NCI-H1092 treated with DMSO at 0.1 percent for 48 hours (cell line): ENCODE measurements around the gene PROP1.
"Not testable (repeated sequence)": the region's sequence is repeated elsewhere in the genome, so short reads cannot be mapped to it uniquely, and the experiment has no call there.

Experiments used
- DNase-seq: peaks from one replicate; lab custom pipeline; 2025; lab: John Stamatoyannopoulos, UW

Gene PROP1

DNA sequence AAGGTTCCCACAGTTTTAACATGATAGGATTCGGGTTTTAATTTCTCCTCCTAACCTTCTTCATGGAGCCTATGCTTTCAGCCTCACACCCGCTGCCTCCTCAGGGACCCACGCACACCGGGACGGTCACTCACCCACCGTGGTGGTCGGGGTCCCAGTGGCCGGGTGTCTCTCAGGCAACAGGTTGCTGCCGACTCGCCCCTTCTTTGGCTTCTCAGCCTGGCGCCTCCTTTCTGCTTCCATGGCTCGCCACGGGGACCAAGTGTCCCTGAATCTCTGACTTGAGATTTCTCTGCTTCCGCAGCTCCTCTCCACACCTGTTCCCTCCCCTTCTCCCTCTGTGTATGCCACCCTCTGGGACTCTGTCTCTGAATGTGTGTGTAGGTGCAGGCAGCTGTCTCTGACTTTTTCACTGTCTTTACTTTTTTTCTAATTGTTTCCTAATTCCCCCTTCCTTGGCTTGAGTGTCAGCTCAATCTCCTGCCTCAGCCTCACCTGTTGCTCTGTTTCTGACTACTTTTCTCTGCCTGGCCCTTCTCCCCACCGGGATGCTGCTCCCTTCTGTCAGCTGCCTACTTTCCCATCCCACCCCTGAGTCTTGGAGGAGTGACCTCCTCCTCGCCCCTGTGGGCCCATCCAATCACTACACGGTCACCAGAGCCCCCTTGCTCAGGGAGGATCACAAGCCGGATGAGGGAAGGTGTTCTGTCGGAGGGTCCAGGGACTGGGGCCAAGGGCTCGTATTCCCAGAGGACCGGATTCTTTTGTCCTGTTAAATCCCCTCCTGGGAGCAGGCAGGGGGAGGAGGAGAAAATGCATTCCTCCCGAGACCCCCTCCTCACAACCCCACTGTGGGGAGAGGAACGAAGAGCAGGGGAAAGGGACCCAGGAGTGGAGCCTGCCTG is at the start of gene PROP1:
TSS of gene PROP1 (minus strand) at position 552 of the 905 bp plus-strand sequence. CDS start at position 243, 309 bp downstream.
- DNase-seq = no peak

DNA sequence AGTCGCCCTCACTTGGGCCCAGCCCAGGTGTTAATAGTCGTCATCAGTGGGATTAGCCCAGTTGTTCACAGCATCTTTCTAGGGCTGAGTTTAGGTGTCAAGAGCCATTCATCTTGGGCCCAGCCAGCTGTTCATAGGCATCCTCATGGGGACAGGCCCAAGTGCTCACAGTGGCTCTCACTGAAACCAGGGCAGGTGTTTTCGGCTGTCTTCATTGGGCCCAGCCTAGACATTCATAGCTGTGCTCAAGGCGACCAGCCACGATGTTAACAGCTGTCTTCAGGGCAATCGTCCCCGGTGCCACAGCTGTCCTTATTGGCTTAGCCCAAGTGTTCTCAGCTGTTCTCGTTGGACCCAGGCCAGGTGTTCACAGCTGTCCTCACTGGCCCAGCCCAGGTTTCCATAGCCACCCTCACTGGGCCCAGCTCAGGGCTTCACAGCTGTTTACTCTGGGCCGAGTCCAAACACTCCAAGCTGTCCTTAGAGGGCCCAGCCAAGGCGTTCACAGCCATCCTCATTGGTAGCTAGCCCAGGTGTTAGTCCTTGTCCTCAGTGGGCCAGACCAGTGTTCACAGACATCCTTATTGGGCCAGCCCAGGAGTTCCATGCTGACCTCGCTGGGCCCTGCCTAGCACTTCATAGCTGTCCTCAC is 23.5 kb upstream of the PROP1 start:
- DNase-seq = not testable (repeated sequence)

DNA sequence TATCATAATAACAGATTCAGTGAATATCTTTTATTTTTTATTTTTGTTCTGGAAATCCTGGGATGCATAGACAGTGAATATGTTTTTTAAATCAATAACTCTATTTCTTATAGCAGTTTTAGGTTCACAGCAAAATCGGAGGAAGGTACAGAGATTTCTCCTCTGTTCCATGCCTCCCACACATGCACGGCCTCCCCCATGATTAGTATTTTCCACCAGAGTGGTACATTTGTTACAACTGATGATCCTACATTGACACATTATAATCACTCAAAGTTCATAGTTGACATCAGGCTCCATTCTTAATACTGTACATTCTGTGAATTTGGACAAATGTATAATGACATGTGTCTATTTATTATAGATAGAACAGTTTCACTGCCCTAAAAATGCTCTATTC is 16.7 kb upstream of the PROP1 start:
- not testable (repeated sequence) for DNase-seq

DNA sequence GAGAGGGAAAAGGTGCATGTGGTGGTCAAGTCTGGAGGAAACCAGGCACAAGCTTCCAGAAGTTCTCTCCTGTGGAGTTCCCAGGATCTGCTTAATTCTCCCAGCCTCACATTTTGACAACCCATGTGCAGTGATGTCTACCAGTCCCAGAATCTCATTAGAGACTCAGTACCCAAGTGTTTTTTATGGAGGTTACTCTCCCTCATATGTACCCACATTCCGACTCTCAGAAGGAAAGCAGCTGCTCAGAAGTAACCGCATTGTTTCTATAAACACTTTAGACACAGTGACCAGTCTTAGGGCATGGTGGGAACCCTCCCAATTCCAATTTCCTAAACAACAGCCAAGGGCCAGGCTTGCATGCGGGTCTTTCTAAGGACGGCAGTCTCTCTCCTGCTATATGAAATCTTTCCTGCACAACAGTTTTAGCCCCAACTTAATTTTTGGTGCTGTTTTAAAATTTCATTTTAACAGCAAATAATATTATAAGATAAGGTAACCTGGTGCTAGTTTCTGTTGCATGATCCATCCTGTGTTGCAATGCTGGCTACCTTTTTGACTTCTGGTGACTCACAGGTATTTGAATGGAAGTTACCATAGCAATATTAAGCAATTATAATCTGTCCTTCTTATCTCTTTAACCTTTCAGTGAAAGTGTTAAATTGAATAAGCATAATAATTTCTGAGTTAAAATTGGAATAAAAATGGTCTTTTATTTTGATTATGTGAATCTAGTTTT is 15.9 kb upstream of the PROP1 start:
- not testable (repeated sequence) for DNase-seq

DNA sequence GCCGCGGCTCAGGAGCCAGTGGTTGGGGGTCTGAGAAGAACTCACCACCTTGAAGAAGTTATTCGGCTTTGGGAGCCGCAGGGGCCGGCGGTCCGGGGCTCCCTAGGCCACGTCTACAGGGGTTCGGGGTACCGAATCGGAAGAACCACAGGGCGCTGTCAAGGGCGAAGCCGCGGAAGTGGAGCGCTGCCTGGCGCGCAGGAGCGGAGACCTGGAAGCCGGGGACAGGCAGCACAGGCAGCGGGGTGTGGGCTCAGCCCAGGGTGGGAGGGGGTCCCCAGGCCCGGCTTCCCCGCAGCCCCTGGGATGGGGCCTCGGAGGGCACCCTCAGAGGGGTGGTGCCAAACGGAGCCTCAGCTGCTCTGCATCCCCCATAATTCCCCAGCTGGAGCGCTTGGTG is 11.2 kb upstream of the PROP1 start:
- not testable (repeated sequence) for DNase-seq

DNA sequence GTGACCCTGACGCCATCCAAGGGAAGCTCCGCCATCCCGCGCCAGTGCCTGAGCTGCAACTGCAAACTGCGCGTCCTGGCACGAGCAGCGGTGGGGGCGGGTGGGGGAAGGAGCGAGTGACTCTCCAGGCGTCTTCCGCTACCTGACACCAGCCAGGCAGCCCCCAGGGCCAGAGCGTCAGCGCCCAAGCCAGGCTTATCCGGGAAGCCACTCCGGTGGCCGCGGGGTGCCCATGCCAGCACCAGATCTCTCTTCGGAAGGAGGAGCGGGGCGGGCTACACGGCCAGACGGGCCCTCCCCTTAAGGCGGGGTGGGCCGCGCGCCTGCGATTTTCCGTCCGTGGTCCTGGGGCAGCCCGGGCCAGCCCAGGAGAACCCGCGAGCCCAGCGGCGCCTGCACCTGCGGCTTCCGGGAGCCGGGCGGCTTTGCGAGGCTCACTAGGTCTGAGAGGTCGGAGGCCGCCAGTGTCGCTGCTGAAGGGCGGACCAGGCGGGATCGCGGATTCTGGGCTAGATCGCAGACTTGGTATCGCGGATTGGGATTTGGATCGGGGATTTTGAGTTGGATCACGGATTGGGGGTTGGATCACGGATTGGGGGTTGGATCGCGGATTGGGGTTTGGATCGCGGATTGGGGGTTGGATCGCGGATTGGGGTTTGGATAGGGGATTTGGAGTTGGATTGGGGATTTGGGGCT is 10.6 kb upstream of the PROP1 start:
- not testable (repeated sequence) for DNase-seq

DNA sequence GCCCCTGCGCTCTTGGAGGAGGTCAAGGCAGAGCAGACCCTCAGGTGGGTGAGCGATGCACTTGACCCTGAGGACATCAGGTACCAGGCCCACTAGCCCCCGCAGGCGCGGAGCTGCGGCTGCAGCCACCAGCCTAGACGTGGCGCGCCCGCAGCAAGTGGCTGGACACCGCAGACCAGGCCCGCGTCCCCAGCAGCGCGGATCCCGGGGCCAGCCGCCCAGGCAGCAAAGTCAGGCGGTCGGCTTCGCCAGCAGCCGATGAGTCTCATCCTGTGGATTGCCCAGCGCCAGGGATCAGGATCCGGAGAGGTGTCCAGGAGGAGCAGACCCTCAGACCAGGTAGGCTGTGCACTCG is 10.1 kb upstream of the PROP1 start:
- DNase-seq = not testable (repeated sequence)

DNA sequence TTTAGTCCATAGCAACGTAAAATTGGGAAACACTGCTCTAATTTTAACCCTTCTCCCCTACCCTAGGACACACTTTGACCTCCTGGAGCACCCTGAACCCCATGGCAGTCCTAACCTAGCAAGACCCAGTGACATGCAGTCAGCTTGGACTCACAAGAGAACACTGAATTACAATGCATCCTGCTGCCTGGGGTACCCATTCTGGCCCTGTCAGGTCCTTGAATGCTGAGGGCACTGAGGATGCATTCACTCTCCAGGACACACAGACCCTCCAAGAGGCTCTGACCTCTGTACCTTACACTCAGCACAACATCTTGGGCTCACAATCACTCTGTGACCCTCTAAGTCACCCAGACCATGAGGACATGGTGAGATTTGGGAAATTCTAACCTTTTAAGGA is 1.8 kb upstream of the PROP1 start:
- DNase-seq = no peak

DNA sequence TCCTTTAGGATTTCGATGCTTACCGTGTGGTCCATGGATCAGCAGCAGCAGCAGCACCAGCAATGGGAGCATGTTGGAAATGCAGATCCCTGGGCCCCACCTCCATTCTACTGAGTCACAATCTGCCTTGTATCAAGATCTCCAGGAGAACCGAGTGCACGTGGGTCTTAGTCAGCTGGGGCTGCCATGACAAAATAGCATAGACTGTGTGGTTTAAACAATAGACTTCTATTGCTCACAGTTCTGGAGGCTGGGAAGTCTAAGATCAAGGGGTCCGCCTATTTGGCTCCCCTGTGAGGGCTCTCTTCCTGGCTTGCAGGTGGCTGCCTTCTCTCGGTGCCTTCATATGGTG is 1.3 kb upstream of the PROP1 start:
- DNase-seq = no peak

DNA sequence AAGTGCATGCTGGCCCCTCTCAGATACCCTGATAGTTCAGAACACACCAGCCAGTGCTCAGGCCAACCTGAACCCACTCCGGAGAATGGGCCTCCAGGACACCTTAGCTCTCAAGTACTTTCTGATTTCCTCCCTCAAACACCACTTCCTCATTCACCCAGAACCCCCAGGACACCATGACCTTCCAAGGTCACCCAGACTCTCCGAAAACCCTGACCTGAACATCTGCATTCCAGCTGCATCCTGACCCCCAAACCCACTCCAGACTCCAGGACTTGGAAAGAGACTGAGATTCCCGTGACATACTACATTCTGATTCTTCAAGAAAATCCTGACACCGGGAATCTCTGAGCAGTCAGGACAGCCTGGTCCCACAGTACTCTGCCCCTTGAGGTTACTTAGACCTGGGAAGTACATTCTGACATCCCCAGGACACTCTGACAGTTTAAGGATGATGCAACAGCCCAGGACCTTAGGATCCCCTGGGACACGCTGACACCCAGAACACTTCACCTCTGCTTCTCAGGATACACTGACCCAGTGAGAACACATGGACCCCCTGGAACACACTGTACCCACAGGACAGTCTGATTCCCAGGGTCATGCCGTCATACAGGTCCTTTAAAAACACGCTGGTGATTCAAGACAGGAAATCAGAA is 747 bp upstream of the PROP1 start:
- DNase-seq = no peak

DNA sequence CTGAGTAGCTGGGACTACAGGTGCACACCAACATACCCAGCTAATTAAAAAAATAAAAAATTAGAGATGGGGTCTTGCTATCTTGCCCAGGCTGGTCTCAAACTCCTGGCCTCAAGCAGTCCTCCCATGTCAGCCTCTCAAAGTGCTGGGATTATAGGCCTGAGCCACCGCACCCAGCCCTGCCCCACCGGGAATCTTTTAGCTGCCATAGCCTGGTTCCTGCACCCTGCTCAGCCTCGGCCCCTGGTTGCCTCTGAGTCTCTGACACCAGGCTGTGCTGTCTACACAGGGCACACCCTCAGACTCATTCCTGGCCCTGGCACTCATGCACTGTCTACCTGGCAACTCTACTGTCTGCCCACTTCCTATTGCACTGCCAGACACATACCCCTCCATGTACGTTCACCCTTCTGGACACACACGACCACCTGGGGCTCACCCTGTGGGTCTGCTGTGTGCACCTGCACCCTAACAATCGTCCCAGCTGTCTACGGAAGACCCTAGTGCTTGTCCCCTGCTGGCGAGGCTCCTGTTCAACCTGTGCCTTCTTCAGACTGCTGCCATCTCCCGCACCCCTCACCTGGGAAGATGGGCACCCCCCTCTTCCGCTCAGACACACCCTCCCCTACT is 1.4 kb downstream of the PROP1 start:
- no peak for DNase-seq

DNA sequence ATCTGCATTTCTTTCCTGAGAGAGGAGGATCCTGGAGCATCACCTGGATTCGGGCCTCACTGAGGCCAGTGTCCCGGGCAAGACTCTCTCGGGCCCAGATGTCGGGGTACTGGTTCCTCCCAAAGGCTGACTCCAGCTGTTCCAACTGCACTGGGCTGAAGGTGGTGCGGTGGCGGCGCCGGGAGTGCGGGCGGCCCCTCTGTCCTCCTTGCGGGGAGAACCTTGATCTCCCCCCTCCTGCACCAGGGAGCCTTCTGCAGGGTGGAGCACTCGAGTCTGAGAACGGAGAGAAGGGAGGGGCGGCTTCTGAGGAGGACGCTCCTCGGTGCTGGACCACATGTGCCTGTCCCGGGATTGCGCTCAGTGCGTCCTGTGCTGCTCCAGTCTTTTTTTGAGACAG is 2.0 kb downstream of the PROP1 start:
- DNase-seq = no peak

DNA sequence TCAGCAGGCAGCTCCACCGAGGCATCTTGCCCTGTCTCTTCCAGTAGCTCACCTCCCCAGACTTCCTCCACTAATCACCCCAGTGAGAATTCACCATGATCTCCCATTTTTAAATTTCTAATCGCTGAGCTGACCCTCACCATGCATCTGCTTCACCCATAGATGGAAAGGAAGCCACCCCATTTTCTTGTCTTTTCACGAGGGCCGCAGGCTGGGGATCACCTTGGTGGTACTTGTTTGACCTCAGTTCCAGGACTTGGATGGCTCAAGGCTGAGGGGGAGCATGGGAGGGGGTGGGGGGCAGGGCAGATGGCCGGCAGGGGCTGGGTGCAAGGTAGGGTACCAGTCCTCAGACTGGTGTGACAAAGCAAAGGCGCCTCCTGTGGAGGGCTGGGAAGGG is 3.6 kb downstream of the PROP1 start:
- no peak for DNase-seq

DNA sequence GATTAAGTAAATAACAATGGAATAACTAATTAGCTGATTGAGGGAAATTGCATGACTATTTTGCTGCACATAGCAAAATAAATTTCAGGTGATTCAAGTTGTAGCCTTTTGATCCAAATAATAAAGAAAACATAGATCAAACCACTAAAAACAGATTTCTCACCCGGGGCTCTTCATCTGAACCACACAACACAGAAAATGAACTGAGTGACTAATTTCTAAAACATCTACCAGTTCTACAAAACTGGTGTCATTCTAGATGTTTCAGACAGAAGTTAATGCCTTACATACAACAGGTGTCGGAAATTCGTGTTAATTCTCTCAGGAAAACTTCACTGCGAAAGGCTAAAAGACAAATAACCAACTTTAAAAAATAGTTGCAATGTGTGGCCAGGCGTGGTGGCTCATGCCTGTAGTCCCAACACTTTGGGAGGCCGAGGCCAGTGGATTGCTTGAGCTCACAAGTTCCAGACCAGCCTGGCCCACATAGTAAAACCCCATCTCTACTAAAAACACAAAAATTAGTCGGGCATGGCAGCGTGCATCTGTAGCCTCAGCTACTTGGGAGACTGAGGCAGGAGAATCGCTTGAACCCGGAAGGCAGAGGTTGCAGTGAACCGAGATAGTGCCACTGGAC is 6.9 kb downstream of the PROP1 start:
- no peak for DNase-seq

DNA sequence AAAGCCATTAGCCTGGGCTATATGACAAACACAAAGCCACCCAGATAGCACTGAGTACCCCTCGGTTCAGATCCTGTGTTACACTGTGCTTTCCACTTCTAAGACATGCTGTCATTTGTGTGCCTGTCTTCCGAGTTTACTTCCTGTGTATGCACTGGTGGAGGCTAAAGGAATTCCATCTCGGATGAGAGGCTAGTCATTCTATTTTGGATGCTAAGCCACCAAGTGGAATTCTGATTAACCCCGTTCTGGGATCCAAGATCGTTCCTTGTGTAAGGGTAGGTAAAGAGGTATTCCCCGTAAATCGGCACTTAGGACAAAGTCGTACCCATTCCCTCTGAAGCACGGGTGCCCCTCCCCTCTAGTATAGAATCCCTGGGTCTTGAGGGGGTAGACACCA is 8.7 kb downstream of the PROP1 start:
- DNase-seq = no peak

DNA sequence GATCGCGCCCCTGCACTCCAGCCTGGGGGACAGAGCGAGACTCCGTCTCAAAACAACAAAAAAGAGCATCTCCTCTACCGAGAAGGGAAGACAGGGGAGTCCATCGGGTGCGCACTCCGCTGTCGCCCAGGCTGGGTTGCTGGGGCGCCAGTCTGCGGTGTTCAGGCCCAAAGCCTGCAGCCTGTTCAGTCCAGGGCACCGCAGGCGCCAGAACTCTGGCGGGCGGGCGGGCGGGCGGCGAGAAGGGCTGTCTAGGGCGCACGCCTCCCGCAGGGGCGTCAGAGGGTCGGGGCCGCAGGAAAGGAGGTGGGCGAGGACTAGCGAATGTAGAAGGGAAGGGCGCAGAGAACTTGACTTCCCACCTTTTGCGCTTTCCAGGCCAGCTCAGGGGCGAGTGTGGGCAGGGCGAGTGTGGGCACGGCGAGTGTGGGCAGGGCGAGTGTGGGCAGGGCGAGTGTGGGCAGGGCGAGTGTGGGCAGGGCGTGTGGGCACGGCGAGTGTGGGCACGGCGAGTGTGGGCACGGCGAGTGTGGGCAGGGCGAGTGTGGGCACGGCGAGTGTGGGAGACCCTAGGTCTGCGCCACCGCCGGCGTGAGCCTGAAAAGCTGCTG is 10.5 kb downstream of the PROP1 start:
- DNase-seq = no peak

DNA sequence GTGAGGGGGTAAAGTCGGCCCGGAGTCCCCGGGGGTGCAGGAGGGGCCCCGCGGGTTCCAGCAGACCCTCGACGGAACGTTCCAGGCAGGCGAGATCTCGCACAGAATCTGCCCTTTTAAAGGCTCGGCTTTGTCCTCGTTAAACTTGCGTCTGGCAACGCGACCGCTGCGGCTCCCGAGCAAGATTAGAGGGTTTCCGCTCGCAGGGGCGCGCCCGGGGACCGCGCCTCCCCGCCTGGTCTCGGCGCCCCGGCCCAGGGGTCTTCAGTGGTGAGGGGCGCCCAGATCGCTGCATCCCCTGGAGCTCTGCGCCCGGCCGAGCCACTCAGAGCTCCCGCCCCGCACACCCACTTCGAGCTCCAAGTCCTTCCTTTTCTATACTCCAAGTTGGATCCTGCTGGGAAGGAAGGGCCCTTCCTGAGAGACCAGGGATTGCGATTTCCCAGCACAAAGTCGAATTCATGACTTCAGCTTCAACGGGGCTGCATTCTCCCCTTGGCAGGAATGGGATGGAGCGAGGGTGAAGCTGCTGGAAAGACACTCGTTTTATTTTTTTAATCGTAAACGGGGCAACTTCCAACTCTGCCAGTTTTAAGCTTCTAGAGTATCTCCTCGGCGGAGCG is 11.3 kb downstream of the PROP1 start:
- no peak for DNase-seq

DNA sequence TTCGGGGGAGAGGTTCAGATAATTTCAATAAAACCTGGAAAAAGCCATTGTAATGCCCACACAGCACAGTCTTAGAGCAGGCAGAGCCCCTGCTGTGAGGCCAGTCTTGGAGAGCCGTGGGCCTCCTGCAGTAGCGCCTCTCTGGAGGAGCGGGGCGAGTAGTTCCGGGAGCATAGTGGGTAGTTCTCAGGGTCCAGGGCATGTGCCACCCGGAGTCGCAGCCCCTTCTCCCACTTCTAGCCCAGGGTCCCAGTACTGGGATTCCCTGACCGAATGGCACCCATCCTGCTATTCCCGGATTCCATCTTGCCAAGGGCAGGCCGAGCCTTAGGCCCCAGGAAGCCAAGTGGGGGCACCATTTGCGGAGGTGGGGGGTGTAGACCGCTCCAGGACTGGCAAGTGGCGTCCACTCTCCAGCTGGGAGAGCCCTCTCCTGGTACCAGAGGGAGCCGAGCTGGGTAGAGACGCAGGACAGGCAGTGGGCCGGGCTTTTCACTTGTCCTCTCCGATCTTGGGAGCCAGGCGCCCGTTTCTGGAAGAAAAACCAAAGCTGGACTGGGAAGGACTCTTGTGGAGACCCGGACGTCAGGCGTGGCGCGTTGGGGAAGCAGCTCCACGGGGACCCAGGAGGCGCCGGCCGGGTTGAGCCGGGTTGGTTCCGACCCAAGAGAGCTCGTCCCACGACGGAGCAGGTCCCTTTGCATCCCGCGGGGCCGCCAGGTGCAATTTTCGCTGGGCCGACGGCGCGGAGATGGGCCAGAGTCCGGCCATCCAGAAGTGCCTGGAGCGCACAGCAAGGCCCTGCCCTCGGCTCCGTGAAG is 12.1 kb downstream of the PROP1 start:
- DNase-seq = no peak

DNA sequence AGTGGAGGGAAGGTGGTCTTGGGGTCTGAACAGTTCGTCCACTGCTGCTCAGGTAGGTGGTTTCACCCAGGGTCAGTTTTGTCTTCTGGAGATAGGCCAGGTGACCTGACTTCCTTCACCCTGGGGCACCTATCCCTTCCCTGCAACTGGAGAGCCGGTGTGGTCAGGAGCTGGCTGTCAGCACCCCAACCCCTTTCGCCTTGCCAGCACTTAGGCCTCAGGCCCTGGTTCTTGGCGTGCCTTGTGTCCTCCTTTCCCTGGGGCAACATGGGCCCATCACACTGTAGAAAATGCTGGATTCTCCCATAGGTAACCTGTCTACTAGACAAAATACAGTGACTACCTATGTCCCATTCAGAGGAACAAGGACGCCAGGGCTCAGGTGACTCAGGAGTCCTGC is 13.1 kb downstream of the PROP1 start:
- no peak for DNase-seq
